ENCODE results near the gene SLC8A1.

SLC8A1 gene

GRCh38 chr2:40049781-40050180 lies 402.1 kb downstream of the SLC8A1 start:
- Histone ChIP-seq H3K27ac (ENCODE audit: low read depth, low read length) (no peak overlapping the region), H3K4me3 (ENCODE audit: low read depth in 1 of 2, low read length in 2 of 2) (no peak overlapping the region), H3K4me1 (ENCODE audit: control insufficient read depth in 1 of 2, insufficient read depth in 2 of 2, low read length in 2 of 2) (no peaks in the 10 kb centered on the region), H3K27me3 (ENCODE audit: control insufficient read depth in 1 of 2, insufficient read depth in 2 of 2, low read length in 2 of 2) (no peaks in the 10 kb centered on the region), H3K9me3 (ENCODE audit: control insufficient read depth in 1 of 2, low read length in 2 of 2) (no peaks in the 10 kb centered on the region), H3K36me3 (ENCODE audit: control insufficient read depth in 1 of 2, insufficient read depth in 2 of 2, low read length in 2 of 2) (no peaks in the 10 kb centered on the region), H3K9ac (ENCODE audit: low read depth in 1 of 2, low read length in 2 of 2) (no peak overlapping the region)

- Histone ChIP-seq H3K4me1 (ENCODE audit: control insufficient read depth in 1 of 2, insufficient read depth in 2 of 2, low read length in 2 of 2) (no peaks in the 10 kb centered on the region), H3K9me3 (ENCODE audit: control insufficient read depth in 1 of 2, low read length in 2 of 2) (no peaks in the 10 kb centered on the region), H3K9ac (ENCODE audit: low read depth in 1 of 2, low read length in 2 of 2) (no peak overlapping the region)
These were observed 403.4 kb downstream of the SLC8A1 start for GRCh38 chr2:40048506-40048905.

GRCh38 chr2:40047406-40047805 lies 404.5 kb downstream of the SLC8A1 start:
- no peak overlapping the region for H3K27ac ChIP-seq (ENCODE audit: low read depth, low read length)
- H3K36me3 ChIP-seq (ENCODE audit: control insufficient read depth in 1 of 2, insufficient read depth in 2 of 2, low read length in 2 of 2): no peaks in the 10 kb centered on the region
- no peak overlapping the region for H3K4me3 ChIP-seq (ENCODE audit: low read depth in 1 of 2, low read length in 2 of 2)
- H3K9me3 ChIP-seq (ENCODE audit: control insufficient read depth in 1 of 2, low read length in 2 of 2): no peaks in the 10 kb centered on the region
- H3K9ac ChIP-seq (ENCODE audit: low read depth in 1 of 2, low read length in 2 of 2): no peak overlapping the region
- no peaks in the 10 kb centered on the region for H3K27me3 ChIP-seq (ENCODE audit: control insufficient read depth in 1 of 2, insufficient read depth in 2 of 2, low read length in 2 of 2)
- no peaks in the 10 kb centered on the region for H3K4me1 ChIP-seq (ENCODE audit: control insufficient read depth in 1 of 2, insufficient read depth in 2 of 2, low read length in 2 of 2)

More at GRCh38 chr2:40048506-40048905, 403.4 kb downstream of the SLC8A1 start:
- H3K27me3 ChIP-seq (ENCODE audit: control insufficient read depth in 1 of 2, insufficient read depth in 2 of 2, low read length in 2 of 2): no peaks in the 10 kb centered on the region
- no peaks in the 10 kb centered on the region for H3K36me3 ChIP-seq (ENCODE audit: control insufficient read depth in 1 of 2, insufficient read depth in 2 of 2, low read length in 2 of 2)
- no peak overlapping the region for H3K4me3 ChIP-seq (ENCODE audit: low read depth in 1 of 2, low read length in 2 of 2)
- no peak overlapping the region for H3K27ac ChIP-seq (ENCODE audit: low read depth, low read length)

All from duodenal mucosa (tissue), 2 donors.